NT2/D1 (cell line): ENCODE results near the gene RBM15B.
A peak's percentile ranks its signal among the peaks of the same experiment; 100 is the strongest.

ENCODE experiments used
- DNase-seq: peaks from one replicate; pipeline ENCODE4 v3.0.0-alpha.2; 2011; ENCODE audit warnings: low read depth, low spot score
- H3K27me3 ChIP-seq: 2 replicates; pipeline ENCODE4 v1.6.0; 2011; ENCODE audit warnings: mild to moderate bottlenecking; ENCODE audit not compliant: insufficient read length, insufficient read depth
- H3K36me3 ChIP-seq: 2 replicates; pipeline ENCODE4 v1.6.1; 2011; ENCODE audit warnings: mild to moderate bottlenecking, low read length, mixed read lengths; ENCODE audit not compliant: insufficient read depth, insufficient read length
- H3K4me1 ChIP-seq: 2 replicates; pipeline ENCODE4 v1.5.1; 2011; ENCODE audit not compliant: insufficient read depth, insufficient read length
- H3K4me3 ChIP-seq: 2 replicates; pipeline ENCODE4 v1.5.1; 2011; ENCODE audit warnings: low read depth; ENCODE audit not compliant: insufficient read length
- H3K9ac ChIP-seq: 2 replicates; pipeline ENCODE4 v1.6.0; 2011; ENCODE audit warnings: low read depth; ENCODE audit not compliant: insufficient read length
- H3K9me3 ChIP-seq: 2 replicates; pipeline ENCODE4 v1.5.1; 2011; ENCODE audit warnings: mild to moderate bottlenecking, low read length; ENCODE audit not compliant: insufficient read depth
- SUZ12 ChIP-seq: IDR thresholded peaks from 2 replicates; pipeline ENCODE4 v1.6.1; 2011; ENCODE audit not compliant: insufficient read length, insufficient read depth; ENCODE audit errors: extremely low read depth
- YY1 ChIP-seq: IDR thresholded peaks from 2 replicates; pipeline ENCODE4 v1.6.1; 2011; ENCODE audit not compliant: insufficient read length, insufficient read depth
- ZNF274 ChIP-seq: IDR thresholded peaks from 2 replicates; pipeline ENCODE4 v1.6.1; 2011; ENCODE audit warnings: mild to moderate bottlenecking, low read depth, low read length

The RBM15B gene, protein sequence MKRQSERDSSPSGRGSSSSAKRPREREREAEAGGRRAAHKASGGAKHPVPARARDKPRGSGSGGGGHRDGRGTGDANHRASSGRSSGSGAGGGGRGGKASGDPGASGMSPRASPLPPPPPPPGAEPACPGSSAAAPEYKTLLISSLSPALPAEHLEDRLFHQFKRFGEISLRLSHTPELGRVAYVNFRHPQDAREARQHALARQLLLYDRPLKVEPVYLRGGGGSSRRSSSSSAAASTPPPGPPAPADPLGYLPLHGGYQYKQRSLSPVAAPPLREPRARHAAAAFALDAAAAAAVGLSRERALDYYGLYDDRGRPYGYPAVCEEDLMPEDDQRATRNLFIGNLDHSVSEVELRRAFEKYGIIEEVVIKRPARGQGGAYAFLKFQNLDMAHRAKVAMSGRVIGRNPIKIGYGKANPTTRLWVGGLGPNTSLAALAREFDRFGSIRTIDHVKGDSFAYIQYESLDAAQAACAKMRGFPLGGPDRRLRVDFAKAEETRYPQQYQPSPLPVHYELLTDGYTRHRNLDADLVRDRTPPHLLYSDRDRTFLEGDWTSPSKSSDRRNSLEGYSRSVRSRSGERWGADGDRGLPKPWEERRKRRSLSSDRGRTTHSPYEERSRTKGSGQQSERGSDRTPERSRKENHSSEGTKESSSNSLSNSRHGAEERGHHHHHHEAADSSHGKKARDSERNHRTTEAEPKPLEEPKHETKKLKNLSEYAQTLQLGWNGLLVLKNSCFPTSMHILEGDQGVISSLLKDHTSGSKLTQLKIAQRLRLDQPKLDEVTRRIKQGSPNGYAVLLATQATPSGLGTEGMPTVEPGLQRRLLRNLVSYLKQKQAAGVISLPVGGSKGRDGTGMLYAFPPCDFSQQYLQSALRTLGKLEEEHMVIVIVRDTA

DNA sequence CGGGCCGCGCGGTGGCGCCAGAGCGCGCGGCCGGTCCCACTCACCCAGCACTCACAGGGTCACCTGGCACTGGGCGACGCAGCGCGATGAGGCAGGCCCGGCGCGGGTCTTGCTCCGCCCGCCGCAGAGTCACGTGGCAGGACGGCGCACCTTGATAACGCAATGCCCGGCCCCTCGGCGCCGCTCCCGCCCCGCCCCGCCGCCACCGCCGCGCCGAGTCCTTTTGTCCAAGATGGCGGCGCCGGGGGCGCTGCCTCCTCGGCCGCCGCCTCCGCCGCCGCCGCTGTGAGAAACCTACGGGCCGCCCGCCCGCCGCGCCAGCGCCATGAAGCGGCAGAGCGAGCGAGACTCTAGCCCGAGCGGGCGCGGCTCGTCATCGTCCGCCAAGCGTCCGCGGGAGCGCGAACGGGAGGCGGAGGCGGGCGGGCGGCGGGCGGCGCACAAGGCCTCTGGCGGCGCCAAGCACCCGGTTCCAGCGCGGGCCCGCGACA, at the start of gene RBM15B:
TSS of gene RBM15B (plus strand) at position 211 of the 491 bp plus-strand sequence. CDS start at position 326, 115 bp downstream.
- peaks cover 9% of the 10 kb centered on the region for H3K4me1 ChIP-seq
- peaks cover 90% of the 10 kb centered on the region for H3K36me3 ChIP-seq

DNA sequence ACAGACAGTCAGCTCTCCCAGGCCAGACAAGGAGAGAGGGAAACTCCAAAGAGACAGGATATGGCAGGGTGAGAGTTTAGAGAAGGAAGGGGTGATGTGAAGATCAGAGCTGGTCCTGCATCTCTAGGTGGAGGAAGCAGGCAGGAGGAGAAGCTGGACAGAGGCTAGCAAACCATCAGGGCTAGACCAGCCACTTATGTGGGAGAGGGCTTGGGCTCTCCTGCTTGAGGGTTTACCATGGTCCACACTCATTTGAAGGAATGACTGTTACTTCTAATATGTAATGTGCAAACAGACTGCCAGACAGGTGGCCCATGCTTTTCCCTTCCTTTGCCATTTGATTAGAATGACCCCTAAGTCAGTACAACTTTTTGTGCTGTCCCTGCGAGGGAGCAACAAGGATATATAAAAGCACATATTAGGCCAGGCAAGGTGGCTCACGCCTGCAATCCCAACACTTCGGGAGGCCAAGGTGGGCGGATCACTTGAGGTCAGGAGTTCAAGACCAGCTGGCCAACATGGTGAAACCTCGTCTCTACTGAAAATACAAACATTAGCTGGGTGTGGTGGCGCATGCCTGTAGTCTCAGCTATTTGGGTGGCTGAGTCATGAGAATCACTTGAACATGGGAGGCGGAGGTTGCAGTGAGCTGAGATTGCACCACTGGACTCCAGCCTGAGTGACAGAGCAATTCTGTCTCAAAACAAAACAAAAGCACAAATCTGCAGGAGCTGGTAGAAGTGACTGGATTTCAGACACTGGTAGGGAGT, 47.0 kb upstream of the RBM15B start:
- no peaks in the 10 kb centered on the region for H3K36me3 ChIP-seq
- no peak overlapping the region for H3K4me3 ChIP-seq
- H3K27me3 ChIP-seq = no peaks in the 10 kb centered on the region
- no peak overlapping the region for H3K9ac ChIP-seq
- no peak for TF ChIP-seq YY1
- TF ChIP-seq ZNF274 = no peak
- no peak for TF ChIP-seq SUZ12
- DNase-seq = no peak
- H3K9me3 ChIP-seq = no peaks in the 10 kb centered on the region
- peaks cover 5% of the 10 kb centered on the region for H3K4me1 ChIP-seq

More for the DNA sequence above, at the start of gene RBM15B:
- Histone ChIP-seq H3K27me3 (no peaks in the 10 kb centered on the region), H3K9me3 (peaks cover 62% of the 10 kb centered on the region), H3K4me3 (peak within 1 kb of the TSS; percentile 62), H3K9ac (peak within 1 kb of the TSS; percentile 83)
- peak; percentile 95 for DNase-seq
- TF ChIP-seq SUZ12 = no peak
- no peak for TF ChIP-seq ZNF274
- TF ChIP-seq YY1 = peak; percentile 55

DNA sequence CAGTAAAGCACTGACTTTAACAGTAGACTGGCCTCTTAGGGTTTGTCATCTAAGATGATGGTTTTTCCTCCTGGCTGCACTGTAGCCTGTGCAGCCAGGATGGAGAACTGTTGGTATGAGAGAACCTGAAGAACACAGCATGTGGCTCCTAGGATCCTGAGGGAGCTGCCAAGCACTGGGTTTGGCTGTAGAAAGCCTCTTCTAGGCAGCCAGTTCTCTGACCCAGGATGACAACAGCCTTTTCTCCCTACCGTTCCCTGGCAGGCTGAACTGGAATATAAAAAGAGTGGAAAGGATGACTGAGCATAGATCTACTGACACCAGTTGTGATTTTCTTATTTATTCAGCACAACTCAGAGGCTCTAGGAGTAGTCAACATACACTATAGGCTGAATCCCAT, 40.3 kb upstream of the RBM15B start:
- Histone ChIP-seq H3K4me3 (no peak overlapping the region), H3K9ac (no peak overlapping the region), H3K9me3 (no peaks in the 10 kb centered on the region), H3K27me3 (no peaks in the 10 kb centered on the region), H3K36me3 (no peaks in the 10 kb centered on the region), H3K4me1 (no peaks in the 10 kb centered on the region)
- DNase-seq = no peak
- TF ChIP-seq SUZ12 (no peak), YY1 (no peak), ZNF274 (no peak)

DNA sequence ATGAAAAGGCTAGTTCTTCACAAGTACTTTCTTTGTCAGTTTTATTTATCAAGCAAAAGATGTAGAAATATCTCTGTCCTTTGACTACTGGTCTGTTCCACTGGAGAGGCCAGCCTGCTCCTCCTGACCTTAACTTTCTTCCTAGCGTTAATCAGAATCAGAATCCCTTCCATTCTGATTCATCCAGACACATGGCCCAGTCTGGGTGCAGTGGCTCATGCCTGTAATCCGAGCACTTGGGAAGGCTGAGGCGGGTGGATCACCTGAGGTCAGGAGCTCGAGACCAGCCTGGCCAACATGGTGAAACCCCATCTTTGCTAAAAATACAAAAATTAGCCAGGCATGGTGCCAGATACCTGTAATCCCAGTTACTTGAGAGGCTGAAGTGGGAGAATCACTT, 38.0 kb upstream of the RBM15B start:
- Histone ChIP-seq H3K27me3 (no peaks in the 10 kb centered on the region), H3K9ac (no peak overlapping the region), H3K36me3 (no peaks in the 10 kb centered on the region), H3K4me3 (no peak overlapping the region), H3K4me1 (no peaks in the 10 kb centered on the region), H3K9me3 (no peaks in the 10 kb centered on the region)
- DNase-seq = no peak
- no peak for TF ChIP-seq ZNF274
- TF ChIP-seq YY1 = no peak
- no peak for TF ChIP-seq SUZ12

DNA sequence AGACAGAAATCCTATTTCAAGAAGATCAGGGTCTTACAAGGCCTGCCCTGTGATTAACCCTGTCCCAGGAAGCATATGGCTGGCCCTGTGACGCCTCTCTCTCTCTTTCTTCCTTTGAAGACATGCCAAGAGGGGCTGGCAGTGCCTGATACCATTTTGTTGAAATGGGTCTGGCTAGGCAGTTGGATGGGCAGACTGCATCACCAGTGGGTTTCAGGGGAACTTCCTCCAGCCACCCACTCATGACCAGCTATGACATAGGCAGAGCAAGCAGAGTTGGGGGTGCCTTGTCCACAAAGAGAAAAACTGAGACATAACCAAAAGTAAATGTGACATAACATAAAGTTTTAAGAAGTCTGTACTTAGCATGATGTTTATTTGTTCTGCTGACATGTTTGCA, 37.4 kb upstream of the RBM15B start:
- DNase-seq = no peak
- no peak for TF ChIP-seq SUZ12
- no peak for TF ChIP-seq YY1
- TF ChIP-seq ZNF274 = no peak
- Histone ChIP-seq H3K4me1 (no peaks in the 10 kb centered on the region), H3K4me3 (no peak overlapping the region), H3K9me3 (no peaks in the 10 kb centered on the region), H3K9ac (no peak overlapping the region), H3K36me3 (no peaks in the 10 kb centered on the region), H3K27me3 (no peaks in the 10 kb centered on the region)

DNA sequence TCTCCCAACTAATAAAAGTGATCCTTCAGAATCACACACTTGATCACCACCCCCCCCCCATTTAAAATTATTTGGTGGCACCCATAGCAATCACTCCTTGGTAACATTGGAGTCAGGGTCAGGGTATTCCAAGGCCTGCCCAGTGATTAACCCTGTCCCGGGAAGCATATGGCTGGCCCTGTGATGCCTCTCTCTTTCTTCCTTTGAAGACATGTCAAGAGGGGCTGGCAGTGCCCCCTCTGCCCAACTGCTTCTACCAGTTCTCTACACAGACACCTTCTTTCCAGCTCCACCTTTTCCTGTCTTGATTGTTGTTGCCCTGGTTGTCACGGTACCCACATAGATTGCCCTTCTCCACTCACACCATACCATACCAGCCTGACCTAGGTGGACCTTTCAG, 36.9 kb upstream of the RBM15B start:
- Histone ChIP-seq H3K27me3 (no peaks in the 10 kb centered on the region), H3K4me3 (no peak overlapping the region)

More for the DNA sequence above, 36.9 kb upstream of the RBM15B start:
- H3K9me3 ChIP-seq = no peaks in the 10 kb centered on the region
- H3K9ac ChIP-seq = no peak overlapping the region
- H3K36me3 ChIP-seq = no peaks in the 10 kb centered on the region
- H3K4me1 ChIP-seq = no peaks in the 10 kb centered on the region
- no peak for DNase-seq
- TF ChIP-seq SUZ12 = no peak
- TF ChIP-seq YY1 = no peak
- TF ChIP-seq ZNF274 = no peak
